Osteocyte (in vitro differentiated cells): ENCODE data around the gene UGT1A4. TPM values are rescaled to one million over a fixed set of nuclear protein-coding genes. Genes with fewer than 3 reads are reported as not detected.

ENCODE experiments used
- DNase-seq: peaks from one replicate; pipeline ENCODE4 v3.0.0; 2021; ENCODE audit warnings: mixed read lengths; ENCODE audit not compliant: unreplicated experiment; ENCODE audit errors: extremely low spot score
- H3K27ac Mint-ChIP-seq: one replicate; pipeline ENCODE4 v1.8.0; 2021; ENCODE audit warnings: mild to moderate bottlenecking, mixed read lengths; ENCODE audit not compliant: unreplicated experiment
- H3K27me3 Mint-ChIP-seq: one replicate; pipeline ENCODE4 v1.8.0; 2021; ENCODE audit warnings: mixed read lengths; ENCODE audit not compliant: unreplicated experiment
- H3K36me3 Mint-ChIP-seq: one replicate; pipeline ENCODE4 v1.8.0; 2021; ENCODE audit warnings: mixed read lengths; ENCODE audit not compliant: unreplicated experiment
- H3K4me1 Mint-ChIP-seq: one replicate; pipeline ENCODE4 v1.8.0; 2021; ENCODE audit warnings: mixed read lengths; ENCODE audit not compliant: unreplicated experiment
- H3K4me3 Mint-ChIP-seq: one replicate; pipeline ENCODE4 v1.8.0; 2021; ENCODE audit warnings: mild to moderate bottlenecking, moderate library complexity, mixed read lengths; ENCODE audit not compliant: unreplicated experiment
- H3K9me3 Mint-ChIP-seq: one replicate; pipeline ENCODE4 v1.8.0; 2021; ENCODE audit warnings: mixed read lengths; ENCODE audit not compliant: unreplicated experiment
- total RNA-seq: library from RNA; stranded (reverse); gene quantifications from 2 replicates; pipeline ENCODE4 v1.2.1, GENCODE V29; 2021
- TF ChIP-seq, protein P1 (sequence below): fragments of 200-600 bp; sonication (generic); IDR thresholded peaks from 2 replicates; pipeline ENCODE4 v1.5.0; 2021; ENCODE audit warnings: antibody characterized with exemption, mild to moderate bottlenecking, moderate library complexity

The UGT1A4 gene
- total RNA-seq, 1 donor from 2014 or later: not detected

GRCh38 chr2:233706720-233707119 is 11.8 kb upstream of the UGT1A4 start:
- H3K27ac Mint-ChIP-seq: peak overlapping the region; percentile 44
- no peak for DNase-seq
- TF ChIP-seq, protein P1, sequence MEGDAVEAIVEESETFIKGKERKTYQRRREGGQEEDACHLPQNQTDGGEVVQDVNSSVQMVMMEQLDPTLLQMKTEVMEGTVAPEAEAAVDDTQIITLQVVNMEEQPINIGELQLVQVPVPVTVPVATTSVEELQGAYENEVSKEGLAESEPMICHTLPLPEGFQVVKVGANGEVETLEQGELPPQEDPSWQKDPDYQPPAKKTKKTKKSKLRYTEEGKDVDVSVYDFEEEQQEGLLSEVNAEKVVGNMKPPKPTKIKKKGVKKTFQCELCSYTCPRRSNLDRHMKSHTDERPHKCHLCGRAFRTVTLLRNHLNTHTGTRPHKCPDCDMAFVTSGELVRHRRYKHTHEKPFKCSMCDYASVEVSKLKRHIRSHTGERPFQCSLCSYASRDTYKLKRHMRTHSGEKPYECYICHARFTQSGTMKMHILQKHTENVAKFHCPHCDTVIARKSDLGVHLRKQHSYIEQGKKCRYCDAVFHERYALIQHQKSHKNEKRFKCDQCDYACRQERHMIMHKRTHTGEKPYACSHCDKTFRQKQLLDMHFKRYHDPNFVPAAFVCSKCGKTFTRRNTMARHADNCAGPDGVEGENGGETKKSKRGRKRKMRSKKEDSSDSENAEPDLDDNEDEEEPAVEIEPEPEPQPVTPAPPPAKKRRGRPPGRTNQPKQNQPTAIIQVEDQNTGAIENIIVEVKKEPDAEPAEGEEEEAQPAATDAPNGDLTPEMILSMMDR: no peak

DNA sequence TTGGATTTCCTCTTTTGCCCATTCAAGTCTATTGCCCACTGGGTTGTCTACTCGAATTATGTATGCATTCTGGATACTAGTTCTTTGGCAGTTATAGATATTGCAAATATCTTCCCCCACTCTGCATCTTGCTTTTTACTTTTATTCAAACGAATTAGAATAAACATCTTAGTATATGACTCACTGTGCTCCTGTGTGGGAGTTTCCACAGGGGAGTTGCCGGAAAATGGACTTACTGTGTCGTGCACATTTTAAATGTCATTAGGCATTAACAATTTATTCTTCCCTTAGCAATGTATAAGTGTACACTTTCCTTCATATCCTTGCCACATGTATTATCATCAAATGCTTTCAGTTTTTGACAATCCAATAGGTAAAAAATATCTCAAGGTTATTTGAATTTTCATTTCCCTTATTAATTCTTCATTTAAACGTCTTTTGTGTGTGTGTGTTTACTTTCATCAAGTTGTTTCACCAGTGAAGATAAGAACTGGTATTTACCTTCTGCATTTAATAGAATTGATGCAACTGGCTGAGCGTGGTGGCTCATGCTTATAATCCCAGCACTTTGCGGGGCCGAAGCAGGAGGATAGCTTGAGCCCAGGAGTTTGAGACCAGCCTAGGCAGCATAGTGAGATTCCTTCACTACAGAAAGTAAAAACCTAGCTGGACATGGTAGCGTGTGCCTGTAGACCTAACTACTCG is 10.4 kb upstream of the UGT1A4 start:
- no peak overlapping the region for H3K27ac Mint-ChIP-seq
- peaks cover 4% of the 10 kb centered on the region for H3K36me3 Mint-ChIP-seq
- no peak overlapping the region for H3K4me3 Mint-ChIP-seq
- TF ChIP-seq, protein P1: no peak
- H3K9me3 Mint-ChIP-seq: peaks cover 9% of the 10 kb centered on the region
- peaks cover 24% of the 10 kb centered on the region for H3K4me1 Mint-ChIP-seq
- no peak for DNase-seq
- H3K27me3 Mint-ChIP-seq: no peaks in the 10 kb centered on the region

More at GRCh38 chr2:233706720-233707119, 11.8 kb upstream of the UGT1A4 start:
- H3K4me3 Mint-ChIP-seq: no peak overlapping the region
- H3K9me3 Mint-ChIP-seq: peaks cover 12% of the 10 kb centered on the region
- H3K4me1 Mint-ChIP-seq: peaks cover 24% of the 10 kb centered on the region
- no peaks in the 10 kb centered on the region for H3K27me3 Mint-ChIP-seq
- peaks cover 4% of the 10 kb centered on the region for H3K36me3 Mint-ChIP-seq

DNA sequence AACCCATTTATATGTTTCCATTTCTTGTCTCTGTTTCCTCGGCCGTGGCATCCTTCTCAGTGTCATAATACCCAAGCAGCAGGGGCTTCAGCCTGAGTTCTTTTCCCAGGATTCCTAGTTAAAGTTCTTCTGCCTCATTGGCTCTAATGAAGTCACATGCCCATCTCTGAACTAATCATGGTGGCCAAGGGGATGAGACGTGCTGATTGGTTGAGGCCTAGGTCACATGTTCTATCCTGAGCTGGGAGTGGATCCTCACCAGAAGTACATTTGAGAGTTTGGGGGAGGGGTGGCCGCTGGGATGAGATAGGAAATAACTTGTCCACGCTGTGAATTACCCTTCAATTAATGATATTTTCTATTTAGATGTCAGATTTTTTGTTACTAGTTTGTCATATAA is 9.6 kb upstream of the UGT1A4 start:
- TF ChIP-seq, protein P1: no peak
- Mint-ChIP-seq H3K27me3 (no peaks in the 10 kb centered on the region), H3K36me3 (peaks cover 2% of the 10 kb centered on the region), H3K27ac (no peak overlapping the region), H3K4me3 (no peak overlapping the region), H3K4me1 (peaks cover 24% of the 10 kb centered on the region), H3K9me3 (peaks cover 4% of the 10 kb centered on the region)
- no peak for DNase-seq

DNA sequence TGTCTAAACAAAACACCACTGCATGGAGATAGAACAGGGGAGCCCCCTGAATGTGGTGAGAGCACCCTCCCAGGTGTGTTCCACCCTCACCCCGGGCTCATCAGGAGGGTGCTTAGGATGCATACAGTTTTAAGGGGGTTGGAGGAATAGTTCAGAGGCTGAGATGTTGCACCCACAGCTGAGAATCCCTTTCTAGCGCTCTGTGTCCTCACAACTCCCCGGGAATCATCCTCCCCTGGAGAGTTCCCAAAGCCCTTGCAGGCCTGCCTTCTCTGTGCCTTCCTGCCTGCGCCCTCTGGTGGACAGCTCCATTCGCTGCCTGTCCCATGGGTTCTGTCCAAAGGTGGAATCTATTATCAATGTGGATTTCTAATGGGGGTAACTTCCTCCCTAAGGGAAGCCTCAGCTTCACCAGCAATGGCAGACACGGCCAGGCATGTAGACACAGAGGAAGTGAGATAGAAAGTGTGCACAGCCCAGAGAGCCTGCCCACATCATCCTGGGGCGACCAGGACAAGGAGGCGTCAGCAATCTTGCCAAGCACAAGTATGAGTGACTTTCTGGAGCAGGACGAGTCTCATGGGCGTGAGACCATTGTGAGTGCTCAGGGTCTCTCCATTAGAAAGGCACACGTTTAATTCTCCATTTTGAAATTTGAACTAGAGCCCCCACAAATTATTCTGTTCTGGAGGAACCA is 7.1 kb upstream of the UGT1A4 start:
- H3K9me3 Mint-ChIP-seq: no peaks in the 10 kb centered on the region
- no peak overlapping the region for H3K4me3 Mint-ChIP-seq
- peak; percentile 91 for DNase-seq
- H3K36me3 Mint-ChIP-seq: no peaks in the 10 kb centered on the region
- H3K4me1 Mint-ChIP-seq: peaks cover 16% of the 10 kb centered on the region
- H3K27me3 Mint-ChIP-seq: peaks cover 7% of the 10 kb centered on the region
- TF ChIP-seq, protein P1: peak; percentile 96
- no peak overlapping the region for H3K27ac Mint-ChIP-seq

DNA sequence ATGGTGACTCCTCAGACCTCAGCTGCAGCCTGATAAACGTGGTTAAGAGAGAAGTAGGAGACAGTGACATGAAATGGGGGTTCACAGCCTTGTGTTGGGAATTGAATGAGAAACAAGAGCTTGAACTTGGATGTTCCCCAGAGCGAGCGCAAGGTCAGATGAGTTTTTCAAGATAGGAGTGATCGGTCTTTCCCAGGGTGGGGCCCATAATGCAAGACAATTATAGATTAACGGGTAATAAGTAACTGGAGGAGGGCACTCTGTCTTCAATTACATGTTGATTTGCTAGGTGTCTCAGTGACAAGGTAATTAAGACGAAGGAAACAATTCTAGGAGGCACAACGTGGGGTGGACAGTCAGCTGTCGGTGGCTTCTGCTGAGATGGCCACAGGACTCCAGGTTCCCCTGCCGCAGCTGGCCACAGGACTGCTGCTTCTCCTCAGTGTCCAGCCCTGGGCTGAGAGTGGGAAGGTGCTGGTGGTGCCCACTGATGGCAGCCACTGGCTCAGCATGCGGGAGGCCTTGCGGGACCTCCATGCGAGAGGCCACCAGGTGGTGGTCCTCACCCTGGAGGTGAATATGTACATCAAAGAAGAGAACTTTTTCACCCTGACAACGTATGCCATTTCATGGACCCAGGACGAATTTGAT is 5.8 kb upstream of the UGT1A4 start, which contains the start of gene UGT1A5:
Gene UGT1A5, plus strand, starts transcription at position 297 of the 651 bp plus-strand sequence. Its CDS starts 85 bp downstream, at position 382.
- DNase-seq: no peak
- Mint-ChIP-seq H3K9me3 (no peaks in the 10 kb centered on the region), H3K4me1 (peaks cover 13% of the 10 kb centered on the region), H3K4me3 (no peak within 1 kb of the TSS), H3K36me3 (no peaks in the 10 kb centered on the region), H3K27ac (no peak within 1 kb of the TSS), H3K27me3 (peaks cover 7% of the 10 kb centered on the region)
- TF ChIP-seq, protein P1: no peak
